SK-N-SH (cell line): Measurements from ENCODE around the gene CAMK4. TPM values are rescaled to one million over a fixed set of nuclear protein-coding genes. Genes with fewer than 3 reads are reported as not detected.
A peak's percentile ranks its signal among the peaks of the same experiment; 100 is the strongest.

Source experiments
- CTCF ChIA-PET: fragments of 300-600, 350-600 bp; formaldehyde crosslinking; extraction: SDS; loops from one replicate; lab custom pipeline; 2021; lab: Yijun Ruan, JAX
- POLR2A ChIA-PET: fragments of 350-600 bp; sonication (Branson Sonifier 250); formaldehyde crosslinking; extraction: SDS; loops from one replicate; lab custom pipeline; 2020; ENCODE audit warnings: antibody characterized with exemption, inconsistent platforms; lab: Yijun Ruan, JAX
- DNase-seq: peaks from one replicate; pipeline ENCODE4 v3.0.0; 2012
- H2AFZ ChIP-seq: fragments of 200-600 bp; sonication (generic); 2 replicates; pipeline ENCODE4 v1.8.1; 2016; ENCODE audit warnings: antibody characterized with exemption, mild to moderate bottlenecking, low read depth
- H3F3A ChIP-seq: fragments of 200-600 bp; sonication (generic); replicated peaks from 2 replicates; pipeline ENCODE3; 2016; ENCODE audit warnings: antibody characterized with exemption, mild to moderate bottlenecking; ENCODE audit not compliant: insufficient read depth
- H3K27ac ChIP-seq, 2 experiments: fragments of 200-500 bp in 1 of 2; fragments of 200-600 bp in 1 of 2; sonication (Bioruptor generic) in 1 of 2; sonication (generic), shearing (Covaris generic) in 1 of 2; 2 replicates each; pipeline versions ENCODE4 v1.5.1 to v1.6.1; 2014 to 2016; ENCODE audit warnings: low read depth in 2 of 2, inconsistent platforms in 1 of 2, low read length in 1 of 2, mild to moderate bottlenecking in 1 of 2, mixed read lengths in 1 of 2
- H3K27me3 ChIP-seq: fragments of 200-600 bp; sonication (generic), shearing (Covaris generic); 2 replicates; pipeline ENCODE4 v1.6.1; 2016; ENCODE audit warnings: mixed run types; ENCODE audit not compliant: insufficient read depth
- H3K36me3 ChIP-seq, 2 experiments: fragments of 200-500 bp in 1 of 2; fragments of 200-600 bp in 1 of 2; sonication (Bioruptor generic) in 1 of 2; sonication (generic) in 1 of 2; replicated peaks in 1 of 2; 2 replicates each; pipeline versions ENCODE3 to v1.5.1; 2014 to 2016; ENCODE audit warnings: low read length in 1 of 2, mild to moderate bottlenecking in 1 of 2; ENCODE audit not compliant: insufficient read depth in 2 of 2, control insufficient read depth in 1 of 2
- H3K4me1 ChIP-seq, 2 experiments: fragments of 200-500 bp in 1 of 2; fragments of 200-600 bp in 1 of 2; sonication (Bioruptor generic) in 1 of 2; sonication (generic), shearing (Covaris generic) in 1 of 2; 2 replicates each; pipeline versions ENCODE4 v1.5.1 to v1.6.1; 2014 to 2016; ENCODE audit warnings: low read depth in 1 of 2, low read length in 1 of 2, mixed run types in 1 of 2; ENCODE audit not compliant: insufficient read depth in 2 of 2, control insufficient read depth in 1 of 2
- H3K4me2 ChIP-seq: fragments of 200-600 bp; sonication (generic), shearing (Covaris generic); 2 replicates; pipeline ENCODE4 v1.6.1; 2017; ENCODE audit warnings: mixed run types
- H3K4me3 ChIP-seq, 2 experiments: fragments of 200-500 bp in 1 of 2; fragments of 200-600 bp in 1 of 2; sonication (Bioruptor generic) in 1 of 2; sonication (generic), shearing (Covaris generic) in 1 of 2; 2 replicates each; pipeline versions ENCODE4 v1.5.1 to v1.8.1; 2014 to 2016; ENCODE audit warnings: low read depth in 2 of 2, inconsistent platforms in 1 of 2, low read length in 1 of 2, mild to moderate bottlenecking in 1 of 2, mixed read lengths in 1 of 2, moderate library complexity in 1 of 2
- H3K79me2 ChIP-seq: fragments of 200-600 bp; sonication (generic); 2 replicates; pipeline ENCODE4 v1.8.1; 2017; ENCODE audit warnings: mild to moderate bottlenecking; ENCODE audit not compliant: insufficient read depth
- H3K9ac ChIP-seq: fragments of 200-600 bp; sonication (generic); 2 replicates; pipeline ENCODE4 v1.6.1; 2017; ENCODE audit warnings: mixed run types
- H3K9me2 ChIP-seq: fragments of 200-600 bp; sonication (generic); 2 replicates; pipeline ENCODE4 v1.6.1; 2017; ENCODE audit warnings: mixed run types
- H3K9me3 ChIP-seq: fragments of 200-600 bp; sonication (generic); 2 replicates; pipeline ENCODE4 v1.6.1; 2017; ENCODE audit warnings: mixed run types, mild to moderate bottlenecking, moderate library complexity
- H4K20me1 ChIP-seq: fragments of 200-600 bp; sonication (generic); 2 replicates; pipeline ENCODE4 v1.6.1; 2017; ENCODE audit warnings: mild to moderate bottlenecking, mixed run types; ENCODE audit not compliant: insufficient read depth
- ELF1 ChIP-seq: IDR thresholded peaks from 2 replicates; pipeline ENCODE4 v1.4.0; 2012
- EP300 ChIP-seq, 2 experiments: IDR thresholded peaks; 2 replicates each; pipeline versions ENCODE4 v1.4.0 to v1.6.1; 2012; ENCODE audit warnings: borderline replicate concordance in 1 of 2, low read depth in 1 of 2, low read length in 1 of 2
- EZH2phosphoT487 ChIP-seq: fragments of 200-600 bp; sonication (generic); IDR thresholded peaks from 2 replicates; pipeline ENCODE4 v1.6.1; 2017; ENCODE audit warnings: low read depth, mixed run types, mild to moderate bottlenecking, antibody characterized with exemption, moderate library complexity, borderline replicate concordance
- FOXM1 ChIP-seq: IDR thresholded peaks from 2 replicates; pipeline ENCODE4 v1.4.0; 2012; ENCODE audit warnings: low read depth, mild to moderate bottlenecking
- GABPA ChIP-seq: IDR thresholded peaks from 2 replicates; pipeline ENCODE4 v1.4.0; 2012; ENCODE audit warnings: low read depth, mild to moderate bottlenecking
- GATA2 ChIP-seq: sonication (generic); formaldehyde crosslinking; IDR thresholded peaks from 2 replicates; pipeline ENCODE4 v1.5.0; 2020; ENCODE audit warnings: mild to moderate bottlenecking, missing genetic modification reagents
- JUND ChIP-seq: IDR thresholded peaks from 2 replicates; pipeline ENCODE4 v1.4.0; 2012
- MEF2A ChIP-seq: IDR thresholded peaks from 2 replicates; pipeline ENCODE4 v1.4.0; 2012; ENCODE audit warnings: low read depth, borderline replicate concordance
- MXI1 ChIP-seq: IDR thresholded peaks from 2 replicates; pipeline ENCODE4 v1.6.1; 2012; ENCODE audit warnings: mild to moderate bottlenecking, low read depth, low read length, improper control_type of control experiment
- RAD21 ChIP-seq: IDR thresholded peaks from 2 replicates; pipeline ENCODE4 v1.6.1; 2012; ENCODE audit warnings: mild to moderate bottlenecking, low read length
- RXRA ChIP-seq: IDR thresholded peaks from 2 replicates; pipeline ENCODE4 v1.4.0; 2012; ENCODE audit warnings: low read depth, mild to moderate bottlenecking, borderline replicate concordance
- SIN3A ChIP-seq: IDR thresholded peaks from 2 replicates; pipeline ENCODE4 v1.6.1; 2012; ENCODE audit warnings: low read depth, mild to moderate bottlenecking, low read length, moderate library complexity, borderline replicate concordance
- TEAD4 ChIP-seq: IDR thresholded peaks from 2 replicates; pipeline ENCODE4 v1.4.0; 2012; ENCODE audit warnings: mild to moderate bottlenecking, borderline replicate concordance; ENCODE audit not compliant: insufficient read depth
- USF2 ChIP-seq: fragments of 150-350 bp; IDR thresholded peaks from 2 replicates; pipeline ENCODE4 v1.6.1; 2017; ENCODE audit warnings: antibody characterized with exemption, low read length, low read depth, borderline replicate concordance
- WGBS: methylation state at CpG from one replicate; pipeline ENCODE4 v1.1.6; 2017; ENCODE audit warnings: low lambda C conversion rate; 5-methylcytosine and 5-hydroxymethylcytosine counted together
- polyA plus RNA-seq, 3 experiments: library from polyadenylated mRNA; depleted of rRNA; stranded (reverse); fragments of >200 nt; gene quantifications; 2 replicates each; pipeline ENCODE4 v1.2.3, GENCODE V29; 2012
- TF ChIP-seq, protein P1 (sequence below): IDR thresholded peaks from 2 replicates; pipeline ENCODE4 v1.4.0; 2012; ENCODE audit warnings: low read depth

The CAMK4 gene
- polyA plus RNA-seq, 1 of the 3 experiments (the other 2 are of a cell fraction) = 4.1 TPM

- ChIA-PET POLR2A (no interaction called here), CTCF (no interaction called here)
- Histone ChIP-seq H3K9me3 (no peaks in the 10 kb centered on the region; the same call in 1 of the 2 replicates), H2AFZ (no peak overlapping the region), H3K36me3 (no peaks in the 10 kb centered on the region), H3K4me1 (no peaks in the 10 kb centered on the region; a peak in 1 of 4 replicates), H3K9me2 (no peaks in the 10 kb centered on the region), H4K20me1 (no peaks in the 10 kb centered on the region), H3K79me2 (no peaks in the 10 kb centered on the region), H3K4me3 (no peak overlapping the region), H3K9ac (no peak overlapping the region), H3K27ac (no peak overlapping the region), H3K27me3 (no peaks in the 10 kb centered on the region), H3K4me2 (no peak overlapping the region), H3F3A (no peaks in the 10 kb centered on the region)
- DNase-seq = no peak
- TF ChIP-seq SIN3A = no peak
- TF ChIP-seq MXI1 = no peak
- no peak for TF ChIP-seq RXRA
- no peak for TF ChIP-seq MEF2A
- WGBS = 78% methylated on average over 3 of the region's 3 CpGs
These were observed 41.1 kb upstream of the CAMK4 start for GRCh38 chr5:111183064-111183463.

DNA sequence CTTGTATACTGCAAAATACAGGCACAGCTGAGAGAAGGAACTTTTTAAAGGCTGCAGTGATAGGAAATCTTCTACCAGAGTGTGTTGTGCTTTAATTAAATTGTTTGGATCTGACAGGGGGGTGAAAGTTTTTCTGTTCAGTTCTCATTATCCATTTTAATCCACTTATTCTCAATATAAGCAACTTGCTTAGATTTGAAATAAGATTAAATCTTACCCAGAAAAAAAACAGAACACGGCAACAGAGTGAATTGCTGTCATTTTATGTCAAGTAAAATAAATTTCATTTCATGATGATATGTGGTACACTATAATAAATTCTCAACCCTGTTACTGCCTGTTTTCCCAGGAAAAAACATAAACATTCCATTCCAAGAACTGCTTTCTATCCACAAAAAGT, 37.1 kb upstream of the CAMK4 start:
- Histone ChIP-seq H3K9me3 (no peaks in the 10 kb centered on the region; the same call in 1 of the 2 replicates), H3K9me2 (no peaks in the 10 kb centered on the region), H3K27me3 (no peaks in the 10 kb centered on the region; the same call in 1 of the 2 replicates), H3K27ac (no peak overlapping the region), H3K4me1 (no peaks in the 10 kb centered on the region; a peak in 1 of 4 replicates), H3K9ac (no peak overlapping the region), H3K36me3 (no peaks in the 10 kb centered on the region), H3F3A (no peaks in the 10 kb centered on the region), H3K4me3 (no peak overlapping the region), H3K4me2 (no peak overlapping the region), H2AFZ (no peak overlapping the region), H3K79me2 (no peaks in the 10 kb centered on the region), H4K20me1 (no peaks in the 10 kb centered on the region)
- 11% methylated on average over 1 of the region's 1 CpG for WGBS
- TF ChIP-seq GATA2 (CRISPR knock-in tag) (peak; percentile 59), GABPA (no peak), FOXM1 (no peak), USF2 (no peak), JUND (no peak), EZH2phosphoT487 (no peak), RAD21 (0 out of 2 replicates have a peak, but pooled peaks have one; percentile 2), EP300 (IDR thresholded peaks at IDR 0.05; ENCODE audit: borderline replicate concordance in 1 of 2, low read depth in 1 of 2, low read length in 1 of 2) (peak in 1 of 2 experiments; percentile 77; a peak in 2 of 4 replicates), TEAD4 (no peak), ELF1 (no peak)
- TF ChIP-seq, protein P1, sequence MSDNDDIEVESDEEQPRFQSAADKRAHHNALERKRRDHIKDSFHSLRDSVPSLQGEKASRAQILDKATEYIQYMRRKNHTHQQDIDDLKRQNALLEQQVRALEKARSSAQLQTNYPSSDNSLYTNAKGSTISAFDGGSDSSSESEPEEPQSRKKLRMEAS = no peak
- no peak for DNase-seq
- CTCF ChIA-PET = interaction anchor here (0.5 kb wide), 1 partner anchor 204 kb away, joined by 3 read pairs; no protein-coding TSS in a partner anchor
- POLR2A ChIA-PET = no interaction called here
